Fibroblast of skin of back (primary cell): ENCODE data around the gene ANO1.

Source experiments
- DNase-seq: peaks from one replicate; pipeline ENCODE4 v3.0.0-alpha.2; 2013

Gene ANO1

DNA sequence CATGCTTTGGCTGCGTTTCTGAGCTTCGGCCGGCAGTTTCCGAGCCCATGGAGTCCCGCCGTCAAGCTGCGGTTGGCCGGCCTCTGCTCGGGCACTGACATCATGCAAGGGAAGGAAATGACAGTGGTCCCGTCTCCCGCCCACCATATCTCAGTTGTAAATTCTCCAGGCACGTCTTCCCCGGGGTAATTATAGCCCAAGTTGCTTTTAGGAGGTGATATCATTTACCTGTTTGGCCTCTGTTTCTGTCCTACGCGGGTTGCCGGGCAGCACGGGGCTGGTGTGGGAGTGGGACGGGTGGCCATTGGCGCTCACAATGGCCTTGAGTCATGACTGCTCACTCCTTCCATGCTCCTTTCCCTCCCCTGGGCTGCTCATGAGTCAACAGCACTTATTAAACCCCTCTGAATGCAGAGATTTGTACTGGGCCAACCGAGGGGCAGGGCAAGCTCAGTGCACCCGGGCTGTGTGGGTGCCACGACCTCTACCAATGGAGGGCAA, 4.2 kb upstream of the ANO1 start:
- DNase-seq, result peak; percentile 43

DNA sequence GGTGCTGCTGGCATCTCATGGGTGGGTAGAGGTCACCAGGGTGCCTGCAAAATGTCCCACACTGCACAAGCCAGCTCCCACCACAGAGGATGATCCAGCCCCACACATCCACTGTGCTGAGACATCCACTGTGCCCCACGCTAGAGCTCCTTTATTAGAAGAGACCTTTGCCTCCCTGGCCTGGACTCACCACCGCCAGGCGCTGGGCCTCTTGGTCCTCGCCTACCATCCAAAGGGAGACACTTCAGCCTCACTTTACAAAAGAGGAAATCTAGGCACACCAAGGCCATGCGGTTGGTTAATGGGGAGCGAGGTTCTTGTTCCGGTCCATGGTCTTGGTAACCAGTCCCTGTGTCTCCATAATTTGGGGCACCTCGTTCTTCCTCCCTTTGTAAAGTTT, 3.4 kb upstream of the ANO1 start:
- DNase-seq, result no peak

DNA sequence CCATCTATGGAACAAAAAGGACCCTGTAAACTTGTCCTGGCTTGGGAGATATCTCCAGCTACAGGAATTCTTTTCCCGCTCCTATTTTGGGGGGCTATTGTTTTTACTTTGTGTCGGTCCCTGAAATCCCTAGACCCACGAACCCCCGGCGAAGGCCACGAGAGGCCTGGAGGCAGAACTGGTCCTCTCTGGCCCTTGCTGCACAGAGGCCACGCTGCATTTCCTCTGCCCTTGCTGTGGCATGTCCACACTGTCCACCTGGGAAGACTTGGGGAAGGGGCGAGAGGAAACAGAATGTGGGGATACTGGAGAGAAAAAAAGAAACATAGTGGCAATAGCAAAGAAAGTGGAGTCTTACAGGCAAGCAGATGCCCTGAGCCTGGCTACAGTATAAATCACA, 2.3 kb upstream of the ANO1 start:
- DNase-seq, result no peak

DNA sequence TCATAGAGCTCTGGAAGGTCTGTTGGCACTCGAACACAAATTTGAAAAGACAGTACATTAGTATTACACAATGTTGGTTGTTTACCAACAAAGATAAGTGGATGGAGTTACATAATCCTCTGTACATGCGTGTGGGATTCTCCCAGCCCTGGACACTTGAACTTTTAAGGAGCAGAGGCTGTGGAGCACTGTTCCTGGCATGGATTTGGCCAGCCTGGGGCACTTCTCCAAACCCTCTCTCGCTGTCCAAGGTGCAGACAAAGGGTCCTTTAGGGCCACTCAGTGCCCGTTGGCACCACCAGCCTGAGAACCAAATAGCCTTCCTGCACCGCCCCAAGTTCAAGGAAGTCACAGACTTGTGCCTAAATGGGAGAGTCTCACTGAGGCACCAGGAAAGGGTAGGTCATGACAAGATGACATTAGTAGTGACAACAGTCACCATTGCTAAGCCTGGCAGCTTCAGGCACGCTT, 1.6 kb upstream of the ANO1 start:
- DNase-seq, result no peak

DNA sequence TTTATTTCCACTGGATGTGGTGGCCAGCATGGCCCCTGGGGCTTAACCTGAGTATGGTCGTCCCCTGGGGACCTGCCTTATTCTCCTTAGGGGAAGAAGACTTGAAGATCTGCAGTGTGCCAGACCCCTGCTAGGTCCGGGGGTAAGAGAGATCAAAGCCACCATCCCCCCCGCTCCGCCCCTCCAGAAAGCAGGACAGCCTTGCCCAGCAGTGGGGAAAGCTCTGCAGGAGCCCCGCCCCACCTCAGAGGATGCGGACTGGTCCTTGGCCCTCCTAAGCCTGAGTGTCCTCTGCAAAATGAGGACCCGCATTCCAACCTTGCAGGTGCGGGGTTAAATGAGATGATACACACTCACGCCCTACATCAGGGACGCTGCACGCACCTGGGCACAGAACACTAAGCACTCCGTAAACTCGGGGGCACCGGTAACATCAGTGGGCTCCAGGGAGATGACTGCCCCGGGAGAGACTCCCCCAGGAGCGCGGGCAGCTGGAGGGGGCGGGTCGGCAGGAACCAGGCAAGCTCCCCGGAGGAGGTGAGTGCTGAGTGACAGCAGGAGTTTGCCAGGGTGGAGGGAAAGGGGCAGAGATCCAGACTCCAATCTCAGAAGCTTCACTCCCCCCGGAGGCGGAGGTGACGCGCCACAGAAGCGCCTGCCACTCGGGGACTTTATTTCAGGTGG, 564 bp upstream of the ANO1 start:
- no peak for DNase-seq

DNA sequence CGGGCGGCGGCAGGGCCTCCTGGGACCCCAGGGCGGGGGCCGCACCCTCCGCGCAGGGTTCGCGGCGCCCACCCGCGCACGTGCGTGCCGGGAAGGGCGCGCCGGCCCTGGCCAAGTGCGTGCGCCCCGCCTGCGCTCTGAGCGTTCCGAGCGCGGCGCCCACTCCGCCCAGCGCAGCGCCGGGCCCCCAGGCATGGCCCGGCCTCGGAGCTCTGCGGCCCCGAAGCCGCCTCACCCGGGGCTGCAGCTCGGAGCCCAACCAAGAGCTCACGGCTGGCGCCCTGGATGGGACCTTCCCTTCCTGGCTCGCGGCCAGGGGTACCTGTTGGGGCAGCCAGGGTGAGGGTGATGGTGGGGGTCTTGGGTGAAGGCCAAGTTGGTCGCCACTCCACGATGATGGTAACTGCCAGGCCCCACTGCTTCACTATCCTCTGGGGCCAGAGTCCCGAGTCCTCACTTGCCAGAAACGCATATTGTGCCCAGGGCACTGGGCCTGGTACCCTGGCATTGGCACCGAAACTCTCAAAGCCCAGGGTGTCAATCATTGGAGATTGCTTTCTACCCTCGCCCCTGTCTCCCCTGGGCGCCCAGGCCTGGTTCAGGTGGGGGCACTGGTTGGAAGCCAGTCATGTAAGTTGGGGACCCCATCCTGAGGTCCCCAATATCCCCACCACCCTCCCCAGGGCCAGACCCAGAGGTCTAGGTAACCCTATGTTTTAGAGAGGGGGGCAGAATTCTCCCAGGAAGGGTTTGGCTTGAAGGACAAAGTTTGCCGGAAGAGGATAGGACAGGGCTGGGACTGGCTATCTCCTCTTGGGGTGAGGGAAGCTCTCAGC, 882 bp downstream of the ANO1 start:
- DNase-seq, result no peak

DNA sequence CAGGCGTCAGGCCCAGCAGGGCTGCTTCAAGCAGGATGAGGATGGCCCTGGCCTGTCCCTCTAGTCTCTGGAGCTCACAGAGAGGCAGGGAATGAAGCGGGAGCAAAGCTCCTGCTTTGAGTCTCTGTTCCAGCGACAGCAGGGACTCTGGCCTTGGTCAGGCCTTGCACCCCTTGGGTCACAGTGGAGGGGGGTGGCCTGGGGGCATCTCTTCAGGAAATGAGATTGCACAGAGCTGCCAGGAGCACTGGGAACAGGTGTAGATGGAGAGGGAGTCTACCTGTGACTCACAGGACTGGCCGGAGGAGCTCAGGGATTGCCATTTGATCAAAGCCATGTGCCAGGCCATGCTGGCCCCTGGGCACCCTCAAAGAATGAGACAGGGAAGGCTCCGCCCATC, 1.6 kb downstream of the ANO1 start:
- no peak for DNase-seq

DNA sequence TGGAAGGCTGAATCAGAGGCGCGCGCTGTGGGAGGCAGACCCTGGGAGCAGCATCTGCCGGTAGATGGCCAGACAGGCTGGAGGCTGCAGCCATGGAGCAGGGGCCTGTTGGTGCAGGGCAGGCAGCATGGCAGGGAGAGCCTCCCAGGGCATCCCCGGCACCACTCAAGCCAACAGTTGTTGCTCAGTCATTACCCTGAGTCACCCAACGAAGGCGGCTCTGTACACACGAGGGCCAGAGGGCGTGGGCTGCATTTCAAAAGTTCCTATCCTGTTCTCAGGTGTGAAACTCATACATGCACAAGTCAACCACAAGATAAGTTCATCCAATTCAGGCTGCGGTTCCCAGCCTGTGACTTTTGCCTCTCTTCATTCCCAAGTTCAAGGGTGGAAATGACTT, 2.6 kb downstream of the ANO1 start:
- no peak for DNase-seq

DNA sequence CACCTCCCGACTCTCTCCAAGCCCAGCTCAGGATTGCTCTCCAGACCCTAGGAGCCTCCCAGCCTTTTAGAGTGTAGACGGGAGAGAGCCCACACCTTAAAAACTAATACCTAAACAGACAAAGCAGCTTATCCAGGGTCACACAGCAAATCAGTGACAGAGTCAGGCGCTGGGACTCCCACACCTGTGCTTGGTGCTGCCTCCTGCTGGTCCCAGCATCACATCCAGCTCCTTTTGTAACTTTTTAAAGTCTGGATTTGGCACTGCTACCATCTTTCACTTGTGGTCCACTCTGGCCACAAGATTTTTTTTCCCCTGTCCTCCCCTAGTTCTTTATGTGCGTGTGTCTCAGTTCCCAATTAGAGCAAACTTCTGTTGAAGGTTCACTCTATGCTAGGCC, 4.7 kb downstream of the ANO1 start:
- DNase-seq, result no peak

DNA sequence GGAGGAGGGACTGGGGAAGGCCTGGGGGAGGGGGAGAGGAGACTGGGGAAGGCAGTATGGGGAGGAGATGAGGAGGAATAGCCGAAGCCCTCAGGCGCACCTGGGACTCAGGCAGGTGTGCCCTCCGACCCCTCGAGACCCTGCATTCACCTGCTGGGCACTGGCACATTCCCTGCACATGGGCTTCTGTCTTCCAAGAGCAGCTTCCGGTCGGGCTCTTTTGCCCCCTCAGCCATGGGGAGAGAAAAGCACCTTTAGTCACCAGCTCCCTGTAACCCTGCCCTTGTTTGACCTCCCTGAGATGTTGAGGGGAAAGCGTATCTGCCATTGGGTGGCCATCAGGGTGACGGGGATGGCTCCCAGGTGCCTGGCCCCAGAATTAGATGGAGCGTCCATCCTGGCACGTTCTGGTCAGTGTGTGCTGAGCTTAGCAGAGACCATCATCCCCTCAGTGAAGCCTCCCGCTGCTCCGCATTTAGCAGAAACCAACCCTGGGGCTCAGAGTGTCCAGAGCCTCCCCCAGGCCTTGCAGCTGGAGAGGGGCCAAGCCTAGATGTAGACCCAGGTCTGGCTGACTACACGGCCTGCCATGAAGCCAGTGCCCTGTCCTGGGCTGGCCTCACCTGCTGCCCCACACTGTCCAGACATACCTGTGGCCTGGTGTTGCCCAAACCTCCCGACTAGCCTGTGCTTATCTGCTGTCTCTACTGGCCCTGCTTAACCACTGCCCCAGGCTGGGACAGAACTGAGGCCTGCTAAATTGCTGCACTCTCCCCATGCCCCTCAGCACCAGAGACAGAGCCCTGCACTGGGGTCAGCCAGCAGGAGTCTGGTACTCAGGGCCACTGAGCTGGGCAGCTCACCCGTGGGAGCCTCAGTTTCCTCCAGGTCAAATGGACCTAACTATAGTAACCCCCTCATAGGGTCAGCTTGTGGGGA, 6.2 kb downstream of the ANO1 start:
- no peak for DNase-seq

DNA sequence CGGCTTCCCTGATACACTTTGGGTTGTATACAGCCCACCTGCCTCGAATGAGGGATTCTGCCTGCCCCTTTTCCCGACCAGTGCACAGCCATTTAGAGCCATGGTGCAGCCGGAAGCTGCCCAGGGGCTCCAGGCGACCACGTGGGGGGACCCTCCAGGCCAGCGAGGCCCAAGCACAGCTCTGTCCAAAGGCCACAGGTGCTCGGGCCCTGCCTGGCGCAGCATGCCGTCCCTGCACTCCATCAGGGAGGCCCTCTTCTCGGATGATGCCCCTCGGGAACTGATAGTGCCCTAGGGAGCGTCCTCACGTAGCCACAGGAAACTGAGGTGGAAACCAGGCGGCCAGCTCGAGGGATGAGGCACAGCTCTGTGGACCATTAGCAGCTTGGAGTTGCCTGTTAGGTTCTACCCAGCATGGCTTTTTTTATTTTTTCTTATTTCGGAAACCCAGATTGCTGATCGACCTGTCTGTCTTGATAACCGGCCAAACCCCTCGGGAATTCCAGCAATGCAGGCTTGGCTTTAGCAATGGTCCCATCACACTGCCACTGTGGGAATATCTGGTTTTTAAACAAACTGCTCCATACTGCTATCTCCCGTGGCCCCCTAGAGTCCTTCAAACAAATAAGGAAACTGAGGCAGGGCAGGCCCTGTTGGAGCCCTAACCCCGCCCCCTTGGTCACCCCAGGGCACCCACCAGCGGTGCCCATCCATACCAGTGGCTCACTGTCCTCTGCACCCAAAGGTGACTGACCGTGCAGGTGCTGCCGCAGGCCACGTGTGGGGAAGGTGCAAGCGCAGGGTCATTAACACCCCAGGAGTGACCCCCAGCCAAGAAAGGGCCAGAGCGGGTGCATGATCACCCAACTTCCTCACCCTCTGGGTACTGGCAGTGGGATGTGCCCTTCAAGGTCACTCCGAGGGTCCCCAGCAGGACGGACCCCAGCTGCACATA, 8.0 kb downstream of the ANO1 start:
- DNase-seq, result no peak

DNA sequence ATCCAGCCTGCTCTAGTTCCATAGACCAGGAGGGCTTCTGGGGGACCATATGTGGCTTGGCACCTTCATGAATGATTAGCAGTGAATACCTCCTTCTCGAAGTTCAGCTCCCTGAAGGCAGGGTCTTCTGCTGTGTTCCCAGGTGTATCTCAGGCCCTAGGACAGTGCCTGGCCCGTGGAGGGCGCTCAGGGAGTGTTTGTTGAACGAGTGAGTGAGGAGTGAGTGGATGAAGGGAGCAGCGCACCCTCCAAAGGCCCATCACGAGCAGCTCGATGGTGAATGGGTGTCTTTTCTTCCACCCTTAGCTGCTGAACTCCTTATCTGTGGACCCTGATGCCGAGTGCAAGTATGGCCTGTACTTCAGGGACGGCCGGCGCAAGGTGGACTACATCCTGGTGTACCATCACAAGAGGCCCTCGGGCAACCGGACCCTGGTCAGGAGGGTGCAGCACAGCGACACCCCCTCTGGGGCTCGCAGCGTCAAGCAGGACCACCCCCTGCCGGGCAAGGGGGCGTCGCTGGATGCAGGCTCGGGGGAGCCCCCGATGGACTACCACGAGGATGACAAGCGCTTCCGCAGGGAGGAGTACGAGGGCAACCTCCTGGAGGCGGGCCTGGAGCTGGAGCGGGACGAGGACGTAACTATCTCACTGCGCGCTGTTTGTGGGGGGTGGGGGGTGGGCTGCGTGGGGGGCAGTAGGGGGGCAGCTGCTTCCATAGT, 9.5 kb downstream of the ANO1 start:
- no peak for DNase-seq

DNA sequence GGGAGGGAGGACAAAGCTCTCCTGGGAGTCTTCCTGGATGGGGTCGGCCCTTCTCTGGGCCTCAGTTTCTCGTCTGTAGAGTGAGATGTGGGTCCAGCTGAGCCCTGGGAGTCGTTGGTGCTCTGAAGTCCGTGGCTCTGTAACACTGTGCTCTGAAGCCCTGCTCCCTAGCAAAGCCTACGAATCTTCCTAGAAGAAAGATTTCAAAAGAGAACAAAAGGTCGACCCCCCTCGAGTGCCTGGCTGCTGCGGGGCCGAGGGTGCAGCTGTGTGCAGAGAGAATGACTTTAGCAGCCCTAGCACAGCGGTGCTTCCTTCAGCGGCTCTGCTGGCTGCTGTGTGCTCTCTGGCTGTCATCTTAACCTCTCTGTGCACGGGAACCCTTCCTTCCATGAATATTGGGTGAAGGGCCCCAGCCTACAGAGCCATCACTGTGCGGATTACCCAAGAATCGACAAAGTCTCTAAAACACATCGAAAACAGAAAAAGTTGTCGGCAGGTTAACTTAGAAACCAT, 10.7 kb downstream of the ANO1 start:
- DNase-seq, result no peak

DNA sequence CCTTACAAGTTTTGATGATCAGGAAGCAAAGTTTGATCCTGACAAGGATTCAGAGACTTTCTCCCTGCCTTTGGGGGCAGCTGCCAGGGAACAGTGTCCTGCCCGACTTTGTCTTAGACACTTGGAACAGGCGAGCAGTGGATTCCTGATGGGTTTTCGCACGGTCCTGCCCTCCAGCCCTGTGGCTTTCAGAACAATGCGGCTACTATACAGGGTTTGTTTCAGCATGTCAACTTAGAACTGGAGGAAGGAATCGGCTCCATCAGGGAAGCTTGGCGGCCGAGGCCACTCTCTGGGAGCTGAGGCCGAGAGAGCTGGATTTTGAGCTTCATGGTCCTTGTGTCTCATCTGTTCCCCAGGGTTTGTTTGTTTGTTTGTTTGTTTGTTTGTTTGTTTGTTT, 11.5 kb downstream of the ANO1 start:
- DNase-seq, result no peak

DNA sequence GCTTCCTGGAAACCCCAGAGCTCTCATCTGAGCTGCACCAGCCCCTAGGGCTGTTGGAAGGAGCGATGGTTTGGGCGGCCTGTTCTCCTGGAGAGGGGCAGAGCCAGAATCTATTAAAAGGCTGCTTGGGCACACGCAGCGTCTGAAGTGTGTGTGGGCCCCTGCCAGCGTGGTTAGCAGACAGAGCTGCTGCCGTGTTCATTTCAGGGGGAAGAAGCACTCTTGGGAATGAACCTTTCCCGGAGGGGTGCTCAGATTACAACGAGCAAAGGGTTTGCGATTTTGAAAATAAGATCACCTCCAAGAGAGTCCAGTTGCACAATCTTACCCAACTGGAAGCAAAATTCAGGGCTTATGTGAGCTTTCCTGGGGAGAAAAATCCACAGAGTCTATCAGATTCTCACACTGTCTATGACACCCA, 12.9 kb downstream of the ANO1 start:
- DNase-seq, result no peak

DNA sequence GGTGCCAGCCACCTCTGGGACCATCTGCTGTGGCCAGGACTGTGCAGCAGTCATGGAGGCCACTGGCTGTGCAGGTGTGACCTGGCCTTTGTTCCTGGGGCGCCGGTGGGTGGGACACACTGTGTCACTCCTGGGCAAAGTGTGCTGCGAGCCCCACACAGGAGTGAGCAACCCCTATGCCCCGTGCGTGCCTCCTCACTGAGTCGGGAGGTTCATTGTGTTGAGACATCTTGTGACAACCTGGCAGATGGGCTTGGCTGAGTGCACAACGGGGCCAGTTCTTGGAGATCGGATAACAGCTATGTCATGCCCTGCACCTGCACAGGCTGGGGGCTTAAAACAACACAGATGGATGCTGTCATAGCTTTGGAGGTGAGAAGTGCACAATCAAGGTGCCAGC, 13.5 kb downstream of the ANO1 start:
- DNase-seq, result no peak

DNA sequence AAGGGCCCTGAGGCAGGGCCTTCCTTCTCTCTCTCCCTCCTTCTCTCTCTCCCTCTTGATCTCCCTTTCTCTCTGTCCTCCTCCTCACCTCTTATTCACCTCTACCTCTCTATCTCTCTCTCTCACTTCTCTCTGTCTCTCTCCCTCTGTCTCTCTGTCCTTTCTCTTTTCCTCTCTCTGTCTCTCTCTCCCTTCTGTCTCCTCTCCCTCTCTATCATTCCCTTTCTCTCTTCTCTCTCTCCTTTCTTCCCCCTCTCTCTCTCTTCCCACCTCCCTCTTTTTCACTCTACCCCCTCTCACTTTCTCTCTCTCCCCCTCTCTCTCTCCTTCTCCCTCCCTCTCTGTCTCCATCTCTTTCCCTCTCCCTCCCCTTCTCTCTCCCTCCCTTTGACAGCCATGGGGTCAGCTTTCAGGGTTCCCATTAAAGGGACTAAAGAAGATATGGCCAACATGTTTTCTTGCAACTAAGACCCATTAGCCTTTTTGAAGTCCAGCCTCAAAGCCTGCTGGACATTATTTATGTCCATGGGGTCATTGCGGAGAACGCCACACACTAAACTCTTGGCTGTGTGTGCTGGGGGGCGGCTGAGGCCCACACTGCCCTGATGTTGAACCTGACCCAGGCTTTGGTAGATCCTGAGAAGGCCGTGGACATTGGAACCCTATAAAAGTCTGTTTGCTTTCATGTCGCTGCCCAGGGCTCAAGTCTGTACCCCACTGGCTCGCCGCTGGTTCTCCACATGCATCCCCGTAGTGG, 15.0 kb downstream of the ANO1 start:
- DNase-seq, result no peak

DNA sequence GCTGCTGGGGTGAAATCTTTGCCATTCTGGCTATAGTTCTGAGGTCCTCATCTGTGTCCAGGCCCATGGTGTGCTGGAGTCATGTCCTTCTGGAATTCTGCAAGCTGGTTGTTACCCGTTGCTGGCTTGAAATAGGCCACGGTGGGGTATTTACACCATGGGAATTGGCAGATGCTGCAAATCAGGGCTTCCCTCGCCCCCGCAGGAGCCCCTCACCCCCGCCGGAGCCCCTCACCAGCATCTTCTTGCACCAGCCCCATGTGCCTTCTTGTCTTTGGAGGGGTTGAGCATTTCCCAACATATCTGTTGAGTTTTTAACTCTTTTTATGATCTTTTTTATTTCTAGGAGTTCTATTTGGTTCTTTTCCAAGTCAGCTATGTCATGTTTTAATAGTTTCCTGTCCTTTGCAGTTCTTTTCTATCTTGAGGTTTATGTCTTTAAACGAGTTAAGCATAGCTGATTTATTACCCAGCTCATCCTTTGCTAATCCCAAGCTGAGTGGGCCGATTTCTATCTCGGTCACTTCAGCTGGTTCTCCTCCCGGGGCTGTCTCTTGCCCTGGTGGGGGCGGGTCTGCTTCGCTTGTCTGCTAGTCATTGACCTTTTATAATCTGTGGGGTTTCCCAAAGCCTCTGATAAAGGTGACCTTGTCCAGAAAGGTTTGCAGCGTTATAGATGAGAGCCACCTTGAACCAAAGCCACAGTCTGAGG, 17.6 kb downstream of the ANO1 start:
- DNase-seq, result no peak
